HG02588 (cell line): ENCODE results near the gene RAG1.

ENCODE experiments used
- ATAC-seq: cut with Tn5 transposase; IDR thresholded peaks from one replicate; pipeline ENCODE4 v1.9.1; 2021; ENCODE audit warnings: mild to moderate bottlenecking, moderate library complexity; ENCODE audit not compliant: unreplicated experiment

Gene RAG1

DNA sequence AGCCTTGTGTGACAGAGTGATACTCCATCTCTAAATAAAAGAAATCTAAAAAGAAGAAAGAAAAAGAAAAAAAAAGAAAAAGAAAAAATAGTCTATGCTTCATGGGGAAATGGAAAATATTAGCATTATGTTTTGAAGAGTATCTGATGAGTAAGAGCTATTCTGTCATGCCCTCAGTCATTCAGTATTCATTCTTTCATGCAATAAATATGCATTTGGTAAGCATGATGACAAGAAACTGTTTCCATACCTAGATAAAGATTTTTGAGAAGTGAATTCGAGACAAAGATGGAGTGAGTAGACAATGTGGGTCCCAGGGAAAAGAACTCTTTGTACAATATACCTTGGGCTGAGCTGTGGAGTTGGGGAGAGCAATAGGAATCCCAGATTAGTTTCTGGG, 20.3 kb downstream of the RAG1 start:
- ATAC-seq: no peak

DNA sequence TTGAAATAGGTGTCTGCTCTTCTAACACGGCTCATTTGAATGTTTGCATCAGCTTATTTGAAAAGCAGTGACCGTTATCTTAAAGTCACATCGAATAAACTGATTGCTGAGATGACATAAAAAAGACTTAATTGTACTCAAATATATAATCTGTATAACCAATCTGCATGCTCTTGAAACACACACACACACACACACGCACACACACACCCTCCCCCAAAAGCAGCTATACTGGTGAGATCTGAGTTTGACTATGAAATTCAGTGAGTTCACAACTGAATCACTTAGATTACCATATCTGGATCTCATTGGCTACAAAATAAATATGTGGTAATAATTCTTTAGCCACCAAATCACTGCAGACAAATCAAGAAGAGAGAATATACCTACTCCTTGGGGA, 22.7 kb downstream of the RAG1 start:
- no peak for ATAC-seq

DNA sequence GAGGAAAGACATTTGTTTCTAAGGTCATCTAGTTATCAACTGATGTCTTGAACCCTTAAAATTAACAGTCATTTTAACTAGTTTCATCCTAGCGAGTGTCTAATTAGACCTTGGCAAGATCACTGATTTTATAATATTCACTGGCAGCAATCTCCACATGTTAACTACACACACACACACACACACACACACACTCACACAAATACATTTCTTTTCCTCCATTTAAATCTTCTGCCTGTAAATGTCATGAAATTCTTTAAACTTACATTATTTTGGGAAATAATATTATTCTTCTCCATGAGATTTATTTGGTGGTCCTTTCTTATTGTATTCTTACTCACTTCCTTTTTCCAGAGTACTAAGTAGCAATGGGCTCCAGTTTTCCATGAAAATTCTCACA, 23.6 kb downstream of the RAG1 start:
- ATAC-seq: no peak

DNA sequence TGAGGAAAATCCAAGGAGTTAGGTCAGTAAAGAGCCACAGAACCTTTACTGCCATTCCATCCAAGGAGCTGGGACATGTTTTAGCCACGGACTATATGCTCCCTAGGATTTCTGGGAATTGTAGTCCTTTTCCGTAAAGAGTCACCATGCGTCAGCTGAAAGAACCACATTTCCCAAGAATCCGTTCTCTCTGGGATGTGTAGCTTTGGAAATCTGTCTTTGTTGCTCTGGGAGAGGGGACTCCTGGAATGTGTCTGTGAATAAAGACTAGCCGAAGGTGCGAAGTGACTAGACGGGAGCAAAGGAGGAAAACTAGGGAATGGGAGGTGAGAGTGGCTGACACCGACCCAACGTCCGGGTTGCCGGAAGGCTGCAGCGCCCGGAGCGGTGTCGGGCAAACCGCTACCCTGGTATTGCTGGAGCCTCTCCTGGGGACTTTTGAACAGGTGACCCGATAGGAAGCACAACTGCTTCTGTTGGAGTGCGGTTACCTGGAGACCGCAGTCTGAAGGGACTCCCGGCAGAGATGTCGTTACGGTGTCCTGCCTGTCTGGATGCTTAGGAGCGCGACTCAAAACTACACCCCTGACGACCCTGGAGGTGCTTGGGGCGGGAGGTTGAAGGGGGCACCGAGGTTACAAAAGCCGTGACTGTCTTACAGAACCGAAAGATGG, 26.6 kb downstream of the RAG1 start, which contains the start of gene IFTAP:
IFTAP (plus strand) TSS at position 187 of the 674 bp plus-strand sequence. CDS start 15,602 bp downstream, outside the sequence.
- peak; percentile 96 for ATAC-seq

DNA sequence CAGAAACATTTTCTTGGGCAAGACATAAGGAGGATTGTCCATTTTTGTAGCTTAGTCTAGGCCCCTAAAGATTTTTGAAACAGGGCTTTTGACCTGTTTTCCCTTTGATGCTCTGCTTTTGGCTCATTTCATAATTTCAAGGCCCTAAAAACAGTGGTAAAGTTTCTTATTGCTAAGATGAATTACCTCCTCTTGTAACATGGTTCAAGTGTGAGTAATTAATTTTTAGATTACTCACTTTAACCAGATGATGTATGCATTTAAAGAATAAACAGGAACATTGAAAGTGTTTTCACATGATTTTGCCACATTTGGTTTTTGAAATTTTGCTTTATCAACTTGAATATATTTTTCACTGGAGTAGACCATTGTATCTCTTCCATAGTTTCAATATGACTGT, 29.1 kb downstream of the RAG1 start:
- ATAC-seq: no peak

DNA sequence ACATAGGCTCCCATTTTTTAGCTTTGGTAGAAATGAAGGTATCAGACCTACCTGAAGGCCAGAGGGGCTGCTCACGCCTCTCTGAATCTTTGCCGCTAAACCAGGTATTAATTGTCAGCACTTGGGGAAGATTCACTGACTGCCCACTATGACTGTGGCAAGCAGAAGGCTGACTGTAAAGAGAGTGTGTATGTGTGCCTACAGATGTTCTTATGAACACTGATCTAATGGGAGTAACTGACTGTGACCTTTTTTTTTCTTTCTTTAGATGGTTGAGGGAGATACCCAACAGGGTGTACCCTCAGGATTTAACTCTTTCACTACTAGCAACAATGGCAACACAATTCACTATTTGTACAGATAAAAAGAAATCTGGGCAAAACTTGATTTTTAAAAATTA, 30.2 kb downstream of the RAG1 start, which contains the start of gene RAG2:
RAG2 (minus strand) TSS at position 186 of the 400 bp plus-strand sequence. CDS start 4,068 bp downstream, outside the sequence.
- no peak for ATAC-seq

DNA sequence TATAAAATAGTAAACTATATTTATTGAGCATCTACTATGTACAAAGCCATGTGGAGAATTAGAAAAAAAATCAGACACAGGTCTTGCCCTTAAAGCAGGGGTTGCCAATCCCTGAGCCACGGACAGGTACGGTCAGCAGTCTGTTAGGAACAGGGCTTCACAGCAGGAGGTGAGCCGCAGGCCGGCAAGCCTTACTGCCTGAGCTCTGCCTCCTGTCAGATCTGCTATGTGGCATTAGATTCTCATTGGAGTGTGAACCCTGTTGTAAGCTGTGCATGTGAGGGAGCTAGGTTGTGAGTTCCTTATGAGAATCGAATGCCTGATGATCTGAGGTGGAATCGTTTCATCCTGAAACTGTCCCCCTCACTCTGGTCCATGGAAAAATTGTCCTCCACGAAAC, 32.4 kb downstream of the RAG1 start:
- ATAC-seq: no peak

GRCh38 chr11:36601155-36601554, 33.3 kb downstream of the RAG1 start:
- ATAC-seq: no peak

DNA sequence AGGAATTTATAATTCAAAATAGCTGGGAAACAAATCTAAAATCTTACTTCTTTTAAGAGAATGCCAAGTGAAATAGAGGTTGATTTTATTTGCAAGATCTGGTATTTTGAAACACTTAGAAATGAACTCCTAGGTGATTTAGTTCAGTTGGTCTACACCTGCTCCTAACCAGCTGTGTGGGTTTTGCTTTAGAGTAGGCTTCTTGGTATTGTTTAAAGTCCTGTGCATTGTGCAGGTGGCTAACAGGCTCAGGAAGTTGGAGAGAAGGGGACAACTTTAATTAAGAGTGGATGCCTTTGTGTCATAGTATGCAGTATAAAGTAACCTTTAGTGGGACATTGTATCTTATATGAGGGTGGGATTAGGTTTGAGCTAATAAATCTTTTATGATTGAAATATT, 34.3 kb downstream of the RAG1 start:
- no peak for ATAC-seq

DNA sequence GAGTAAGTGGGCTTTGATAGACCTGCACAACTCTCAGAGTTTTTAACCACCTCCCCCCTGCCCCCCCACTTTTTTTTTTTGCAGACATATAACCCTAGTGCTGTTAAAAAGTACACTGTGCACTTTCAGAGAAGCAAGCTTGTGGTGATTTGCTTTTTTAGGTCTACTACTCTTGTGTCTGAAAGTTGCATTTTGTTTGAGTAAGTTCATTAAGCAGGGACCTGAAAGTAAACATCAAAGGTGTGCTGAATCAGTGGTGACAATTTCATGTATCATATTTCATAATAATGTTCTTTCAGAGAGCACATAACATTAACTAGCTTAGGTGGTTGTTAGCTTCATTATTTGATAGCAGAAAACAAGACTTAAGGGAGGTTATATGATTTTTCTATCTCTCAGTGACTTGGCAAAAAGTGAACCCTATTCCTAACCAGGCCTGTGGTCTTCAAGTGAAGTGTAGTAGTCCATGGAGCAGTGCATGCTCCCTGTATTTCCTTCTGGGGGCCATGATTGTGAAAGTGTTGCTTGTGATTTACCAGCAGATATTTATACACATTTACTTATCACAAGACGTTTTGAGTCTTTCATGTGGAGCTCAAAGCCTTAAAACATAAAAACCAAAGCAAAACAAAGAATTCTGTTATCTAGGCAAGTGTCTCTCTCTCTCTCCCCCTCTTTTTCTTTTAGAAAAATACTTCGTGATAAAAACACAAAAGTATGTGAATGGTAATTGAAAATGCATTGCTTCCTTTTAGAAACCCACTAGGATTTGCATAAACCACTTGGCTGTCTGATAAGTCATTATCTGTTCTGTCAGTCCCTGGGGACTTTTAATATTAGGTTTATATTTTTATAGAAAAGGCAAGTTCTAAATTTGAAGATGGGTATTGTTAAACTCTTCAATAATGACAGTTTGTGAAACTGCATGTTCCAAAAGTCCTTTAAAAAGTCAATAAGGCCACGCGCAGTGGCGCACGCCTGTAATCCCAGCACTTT, 37.7 kb downstream of the RAG1 start:
- peak; percentile 59 for ATAC-seq

GRCh38 chr11:36608491-36609199, 40.8 kb downstream of the RAG1 start:
- no peak for ATAC-seq

GRCh38 chr11:36609383-36609782, 41.6 kb downstream of the RAG1 start:
- no peak for ATAC-seq

- no peak for ATAC-seq
Measured at GRCh38 chr11:36615826-36616225, 48.0 kb downstream of the RAG1 start.

GRCh38 chr11:36617543-36618362, 49.9 kb downstream of the RAG1 start:
- ATAC-seq: no peak

GRCh38 chr11:36618363-36619047, 50.7 kb downstream of the RAG1 start:
- ATAC-seq: no peak

- no peak for ATAC-seq
Measured at GRCh38 chr11:36619502-36619901, 51.7 kb downstream of the RAG1 start.

DNA sequence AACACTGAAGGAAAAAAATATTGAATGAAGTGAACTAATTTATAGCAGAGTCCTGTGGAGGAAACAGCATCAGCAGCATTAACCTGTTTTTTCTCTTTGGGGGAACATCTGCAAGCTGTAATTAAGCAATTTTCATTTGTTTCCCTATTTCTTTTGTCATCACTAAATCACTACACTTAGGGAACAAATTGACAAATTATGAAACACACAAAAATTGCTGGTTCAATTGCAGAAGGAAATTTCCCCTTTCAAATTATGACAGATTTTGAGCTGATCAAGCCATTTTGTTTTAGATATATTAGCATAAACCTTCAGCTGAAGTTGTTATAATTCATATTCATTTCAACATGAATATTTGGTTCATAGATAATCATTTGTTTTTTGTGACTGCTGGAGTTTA, 52.4 kb downstream of the RAG1 start:
- ATAC-seq: no peak

GRCh38 chr11:36622431-36623136, 54.8 kb downstream of the RAG1 start:
- no peak for ATAC-seq

DNA sequence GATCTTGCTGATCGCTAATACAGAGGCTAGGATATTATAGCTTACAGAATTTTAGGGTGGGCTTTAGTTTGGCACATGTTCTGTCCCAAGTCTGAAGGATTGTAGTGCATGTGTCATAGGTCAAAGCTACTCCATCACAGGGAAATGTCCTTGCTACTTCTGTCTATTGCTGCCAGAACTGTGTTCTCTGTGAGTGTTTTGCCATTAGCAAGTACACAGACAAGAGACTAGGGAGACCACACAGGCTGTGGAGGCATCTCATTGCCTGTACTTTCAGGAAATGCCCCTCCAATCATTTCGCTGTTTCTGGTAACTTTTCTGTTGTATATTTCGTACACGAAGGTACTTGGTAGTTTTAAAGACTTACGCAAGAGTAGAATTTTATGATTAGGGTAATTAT, 55.7 kb downstream of the RAG1 start:
- no peak for ATAC-seq
